AG09319 (cell line): Measurements from ENCODE around the gene SYVN1.

Experiments
- DNase-seq: peaks from one replicate; pipeline ENCODE4 v3.0.0-alpha.2; 2010; ENCODE audit warnings: low read depth; ENCODE audit errors: extremely low read depth
- TF ChIP-seq, protein P1 (sequence below): IDR thresholded peaks from 2 replicates; pipeline ENCODE4 v1.5.1; 2011; ENCODE audit warnings: low read depth, mild to moderate bottlenecking, inconsistent platforms, low read length, moderate library complexity

Gene SYVN1

DNA sequence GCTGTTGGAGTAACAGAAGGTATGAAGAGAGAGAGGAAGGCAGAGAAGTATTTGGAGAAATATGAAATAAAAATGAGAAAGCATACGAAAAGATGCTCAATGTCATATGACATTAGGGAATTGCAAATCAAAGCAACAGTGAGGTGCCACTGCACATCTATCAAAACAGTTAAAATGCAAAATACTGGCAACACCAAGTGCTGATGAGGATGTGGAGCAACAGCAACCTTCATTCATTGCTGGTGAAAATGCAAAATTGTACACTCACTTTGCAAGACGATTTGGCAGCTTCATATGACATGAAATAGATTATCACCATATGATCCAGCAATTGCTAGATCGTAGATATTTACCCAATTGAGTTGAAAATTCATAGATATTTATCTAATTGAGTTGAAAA is 26.3 kb upstream of the SYVN1 start:
- TF ChIP-seq, protein P1, sequence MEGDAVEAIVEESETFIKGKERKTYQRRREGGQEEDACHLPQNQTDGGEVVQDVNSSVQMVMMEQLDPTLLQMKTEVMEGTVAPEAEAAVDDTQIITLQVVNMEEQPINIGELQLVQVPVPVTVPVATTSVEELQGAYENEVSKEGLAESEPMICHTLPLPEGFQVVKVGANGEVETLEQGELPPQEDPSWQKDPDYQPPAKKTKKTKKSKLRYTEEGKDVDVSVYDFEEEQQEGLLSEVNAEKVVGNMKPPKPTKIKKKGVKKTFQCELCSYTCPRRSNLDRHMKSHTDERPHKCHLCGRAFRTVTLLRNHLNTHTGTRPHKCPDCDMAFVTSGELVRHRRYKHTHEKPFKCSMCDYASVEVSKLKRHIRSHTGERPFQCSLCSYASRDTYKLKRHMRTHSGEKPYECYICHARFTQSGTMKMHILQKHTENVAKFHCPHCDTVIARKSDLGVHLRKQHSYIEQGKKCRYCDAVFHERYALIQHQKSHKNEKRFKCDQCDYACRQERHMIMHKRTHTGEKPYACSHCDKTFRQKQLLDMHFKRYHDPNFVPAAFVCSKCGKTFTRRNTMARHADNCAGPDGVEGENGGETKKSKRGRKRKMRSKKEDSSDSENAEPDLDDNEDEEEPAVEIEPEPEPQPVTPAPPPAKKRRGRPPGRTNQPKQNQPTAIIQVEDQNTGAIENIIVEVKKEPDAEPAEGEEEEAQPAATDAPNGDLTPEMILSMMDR: no peak

DNA sequence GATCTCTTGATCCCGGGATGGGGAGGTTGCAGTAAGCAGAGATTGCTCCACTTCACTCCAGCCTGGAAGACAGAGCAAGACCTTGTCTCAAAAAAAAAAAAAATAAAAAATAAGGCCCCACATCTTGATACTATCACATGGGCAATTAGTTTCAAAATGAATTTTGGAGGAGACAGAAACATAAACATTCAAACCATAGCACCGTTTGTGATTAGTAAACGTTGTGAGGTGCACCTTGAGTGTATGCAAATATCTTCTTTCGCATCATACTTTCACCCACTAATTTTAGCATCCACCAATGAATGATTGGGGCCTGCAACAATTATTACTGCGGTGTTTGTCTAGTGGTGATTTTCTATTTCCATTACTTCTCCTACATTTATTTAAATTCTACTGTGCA is 24.7 kb upstream of the SYVN1 start:
- no peak for DNase-seq
- TF ChIP-seq, protein P1: no peak

More for the DNA sequence above, 26.3 kb upstream of the SYVN1 start:
- DNase-seq: no peak

DNA sequence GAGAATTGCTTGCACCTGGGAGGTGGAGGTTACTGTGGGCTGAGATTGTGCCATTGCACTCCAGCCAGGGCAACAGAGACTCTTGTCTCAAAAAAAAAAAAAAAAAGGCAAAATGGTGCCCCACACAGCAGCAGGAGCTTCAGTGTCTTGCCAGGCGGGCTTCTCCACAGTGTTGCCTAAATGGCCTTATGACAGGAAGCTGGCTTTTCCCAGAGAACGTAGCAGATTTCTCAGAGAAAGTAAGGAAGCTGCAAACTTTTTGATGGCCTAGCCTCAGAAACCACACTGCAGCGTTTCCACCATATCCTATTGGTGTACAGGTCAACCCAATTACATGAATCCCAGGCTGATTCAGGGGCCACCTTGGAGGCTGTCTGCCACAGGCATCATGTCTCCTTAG is 23.0 kb upstream of the SYVN1 start:
- TF ChIP-seq, protein P1: no peak
- no peak for DNase-seq

DNA sequence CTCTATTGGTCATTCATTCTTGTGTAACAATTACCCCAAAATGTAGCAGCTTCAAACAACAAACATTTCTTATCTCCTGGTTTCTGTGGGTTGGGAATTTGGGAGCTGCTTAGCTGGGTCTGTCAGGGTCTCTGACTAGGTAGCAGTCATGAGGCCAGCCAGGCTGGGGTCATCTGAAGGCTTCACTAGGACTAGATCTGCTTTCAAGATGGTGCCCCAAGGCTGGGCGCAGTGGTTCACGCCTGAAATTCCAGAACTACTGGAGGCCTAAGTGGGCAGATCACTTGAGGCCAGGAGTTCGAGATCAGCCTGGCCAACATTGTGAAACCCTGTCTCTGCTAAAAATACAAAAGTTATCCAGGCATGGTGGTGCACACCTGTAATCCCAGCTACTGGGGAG is 22.6 kb upstream of the SYVN1 start:
- DNase-seq: no peak
- TF ChIP-seq, protein P1: no peak

DNA sequence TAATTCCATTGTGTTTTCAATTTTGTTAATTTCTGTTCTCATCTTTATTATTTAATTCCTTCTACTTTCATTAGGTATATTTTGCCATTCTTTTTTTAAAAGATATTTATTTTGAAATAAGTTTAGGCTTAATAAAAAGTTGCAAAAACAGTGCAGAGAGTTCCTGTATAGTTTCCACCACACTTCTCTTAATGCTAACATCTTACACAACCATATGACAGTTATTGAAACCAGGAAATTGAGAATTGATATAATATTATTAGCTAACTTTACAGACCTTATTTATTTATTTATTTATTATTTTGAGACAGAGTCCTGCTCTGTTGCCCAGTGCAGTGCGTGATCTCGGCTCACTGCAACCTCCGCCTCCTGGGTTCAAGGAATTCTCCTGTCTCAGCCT is 21.9 kb upstream of the SYVN1 start:
- TF ChIP-seq, protein P1: no peak
- DNase-seq: no peak

DNA sequence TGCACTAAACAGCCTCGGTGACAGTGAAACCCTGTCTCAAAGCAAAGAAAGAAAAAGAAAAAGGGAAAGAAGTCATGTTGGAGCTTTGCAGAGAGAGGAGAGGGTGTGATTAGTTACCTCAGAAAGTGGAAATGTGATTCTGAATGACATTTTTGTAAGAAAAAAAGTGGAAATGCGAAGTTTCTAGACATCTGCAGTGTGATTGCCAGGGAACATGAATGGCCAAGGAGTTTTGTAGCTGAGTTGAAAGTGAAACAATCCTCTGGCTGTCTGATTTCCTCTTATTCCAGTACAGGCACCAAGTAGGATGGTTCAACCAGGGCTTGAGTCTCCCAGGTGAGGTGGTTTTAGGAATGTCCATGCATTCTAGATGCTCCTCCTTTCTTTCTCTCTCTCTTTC is 17.8 kb upstream of the SYVN1 start:
- DNase-seq: no peak
- TF ChIP-seq, protein P1: no peak

DNA sequence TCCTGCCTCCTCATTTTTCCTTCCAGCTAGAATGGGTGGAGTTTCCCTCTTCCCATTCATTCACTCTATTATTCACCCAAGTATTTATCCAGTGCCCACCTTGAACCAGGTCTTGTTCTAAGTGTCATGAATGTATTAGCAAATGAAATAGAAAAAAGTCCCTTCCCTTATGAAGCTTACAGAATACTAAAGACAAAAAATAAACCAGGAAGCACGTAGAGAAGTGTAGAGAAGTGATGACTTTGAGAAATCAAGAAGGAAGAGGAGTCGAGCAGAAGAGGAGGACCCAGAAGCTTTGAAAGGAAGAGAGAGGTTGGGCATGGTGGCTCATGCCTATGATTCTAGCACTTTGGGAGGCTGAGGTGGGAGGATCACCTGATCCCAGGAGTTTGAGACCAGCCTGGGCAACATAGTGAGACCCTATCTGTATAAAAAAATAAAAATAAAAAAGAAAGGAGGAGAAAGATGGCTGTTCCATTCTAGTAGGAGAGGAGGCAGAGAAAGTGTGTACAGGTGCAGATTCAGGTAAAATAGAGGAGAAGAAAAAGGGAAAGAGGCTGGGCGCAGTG is 17.1 kb upstream of the SYVN1 start:
- TF ChIP-seq, protein P1: no peak
- no peak for DNase-seq
